Measurements from ENCODE around the gene SPIC. TPM values are rescaled to one million over a fixed set of nuclear protein-coding genes. Genes with fewer than 3 reads are reported as not detected.

SPIC gene
- polyA plus RNA-seq, 1 donor from 2014 or later, result not detected

DNA sequence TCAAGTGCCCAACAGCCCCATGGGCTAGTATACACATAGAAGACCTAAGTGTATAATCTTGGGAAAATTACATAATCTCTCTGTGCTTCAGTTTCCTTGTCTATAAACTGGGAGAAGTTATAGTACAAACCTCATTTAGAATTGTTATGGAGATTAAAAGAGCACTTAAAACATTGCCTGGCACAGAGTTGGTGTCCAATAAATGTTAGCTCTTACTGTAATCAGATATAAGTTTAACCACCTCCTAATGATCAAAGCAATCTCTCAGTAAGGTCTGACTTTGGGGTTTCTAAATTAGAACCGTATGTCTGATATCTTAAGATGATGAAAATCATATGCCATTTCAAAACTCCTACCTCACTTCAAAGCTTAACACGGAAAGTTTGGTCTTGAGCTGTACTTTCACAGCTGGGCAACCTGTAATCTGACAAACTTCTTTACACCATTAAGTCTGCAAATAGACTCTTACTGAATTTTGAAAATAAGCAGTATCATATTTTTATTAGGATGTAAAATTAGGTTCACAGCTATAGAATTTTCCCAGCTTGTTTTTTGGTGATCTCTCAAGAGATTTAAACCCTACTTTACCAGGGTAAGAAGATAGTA lies 61.0 kb downstream of the SPIC start:
- Histone ChIP-seq H3K27ac (ENCODE audit: low read length) (no peak overlapping the region), H2AFZ (ENCODE audit: low read depth, low read length) (no peak overlapping the region), H3K9me2 (ENCODE audit: insufficient read depth, low read length) (no peaks in the 10 kb centered on the region), H3K9me3 (ENCODE audit: low read length) (no peaks in the 10 kb centered on the region), H3K27me3 (ENCODE audit: insufficient read depth, low read depth, low read length) (no peaks in the 10 kb centered on the region), H3K4me3 (ENCODE audit: low read length) (no peak overlapping the region), H3K36me3 (ENCODE audit: insufficient read depth, low read length) (no peaks in the 10 kb centered on the region), H4K20me1 (ENCODE audit: insufficient read depth) (no peaks in the 10 kb centered on the region), H3K4me2 (ENCODE audit: low read length) (no peak overlapping the region), H3F3A (ENCODE audit: insufficient read depth, low read length, poor library complexity, severe bottlenecking) (no peaks in the 10 kb centered on the region), H3K79me2 (replicated peaks; ENCODE audit: insufficient read depth, low read length) (no peaks in the 10 kb centered on the region), H3K9ac (ENCODE audit: low read length) (no peak overlapping the region)
- TF ChIP-seq RAD21 (conservative IDR thresholded peaks at IDR 0.05) (no peak), EP300 (conservative IDR thresholded peaks at IDR 0.05; ENCODE audit: poor library complexity, severe bottlenecking) (no peak), TAF1 (IDR thresholded peaks at IDR 0.05; ENCODE audit: low read depth) (no peak), EZH2 (IDR thresholded peaks at IDR 0.05; ENCODE audit: borderline replicate concordance, insufficient read depth, low read length, poor library complexity, severe bottlenecking) (no peak), SMC3 (conservative IDR thresholded peaks at IDR 0.05; ENCODE audit: poor library complexity) (no peak), MXI1 (conservative IDR thresholded peaks at IDR 0.05; ENCODE audit: poor library complexity, severe bottlenecking) (no peak), POLR2AphosphoS5 (IDR thresholded peaks at IDR 0.05) (no peak)
- TF ChIP-seq, protein P1, sequence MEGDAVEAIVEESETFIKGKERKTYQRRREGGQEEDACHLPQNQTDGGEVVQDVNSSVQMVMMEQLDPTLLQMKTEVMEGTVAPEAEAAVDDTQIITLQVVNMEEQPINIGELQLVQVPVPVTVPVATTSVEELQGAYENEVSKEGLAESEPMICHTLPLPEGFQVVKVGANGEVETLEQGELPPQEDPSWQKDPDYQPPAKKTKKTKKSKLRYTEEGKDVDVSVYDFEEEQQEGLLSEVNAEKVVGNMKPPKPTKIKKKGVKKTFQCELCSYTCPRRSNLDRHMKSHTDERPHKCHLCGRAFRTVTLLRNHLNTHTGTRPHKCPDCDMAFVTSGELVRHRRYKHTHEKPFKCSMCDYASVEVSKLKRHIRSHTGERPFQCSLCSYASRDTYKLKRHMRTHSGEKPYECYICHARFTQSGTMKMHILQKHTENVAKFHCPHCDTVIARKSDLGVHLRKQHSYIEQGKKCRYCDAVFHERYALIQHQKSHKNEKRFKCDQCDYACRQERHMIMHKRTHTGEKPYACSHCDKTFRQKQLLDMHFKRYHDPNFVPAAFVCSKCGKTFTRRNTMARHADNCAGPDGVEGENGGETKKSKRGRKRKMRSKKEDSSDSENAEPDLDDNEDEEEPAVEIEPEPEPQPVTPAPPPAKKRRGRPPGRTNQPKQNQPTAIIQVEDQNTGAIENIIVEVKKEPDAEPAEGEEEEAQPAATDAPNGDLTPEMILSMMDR (IDR thresholded peaks at IDR 0.05; ENCODE audit: poor library complexity, severe bottlenecking), result no peak
- TF ChIP-seq, protein P2, sequence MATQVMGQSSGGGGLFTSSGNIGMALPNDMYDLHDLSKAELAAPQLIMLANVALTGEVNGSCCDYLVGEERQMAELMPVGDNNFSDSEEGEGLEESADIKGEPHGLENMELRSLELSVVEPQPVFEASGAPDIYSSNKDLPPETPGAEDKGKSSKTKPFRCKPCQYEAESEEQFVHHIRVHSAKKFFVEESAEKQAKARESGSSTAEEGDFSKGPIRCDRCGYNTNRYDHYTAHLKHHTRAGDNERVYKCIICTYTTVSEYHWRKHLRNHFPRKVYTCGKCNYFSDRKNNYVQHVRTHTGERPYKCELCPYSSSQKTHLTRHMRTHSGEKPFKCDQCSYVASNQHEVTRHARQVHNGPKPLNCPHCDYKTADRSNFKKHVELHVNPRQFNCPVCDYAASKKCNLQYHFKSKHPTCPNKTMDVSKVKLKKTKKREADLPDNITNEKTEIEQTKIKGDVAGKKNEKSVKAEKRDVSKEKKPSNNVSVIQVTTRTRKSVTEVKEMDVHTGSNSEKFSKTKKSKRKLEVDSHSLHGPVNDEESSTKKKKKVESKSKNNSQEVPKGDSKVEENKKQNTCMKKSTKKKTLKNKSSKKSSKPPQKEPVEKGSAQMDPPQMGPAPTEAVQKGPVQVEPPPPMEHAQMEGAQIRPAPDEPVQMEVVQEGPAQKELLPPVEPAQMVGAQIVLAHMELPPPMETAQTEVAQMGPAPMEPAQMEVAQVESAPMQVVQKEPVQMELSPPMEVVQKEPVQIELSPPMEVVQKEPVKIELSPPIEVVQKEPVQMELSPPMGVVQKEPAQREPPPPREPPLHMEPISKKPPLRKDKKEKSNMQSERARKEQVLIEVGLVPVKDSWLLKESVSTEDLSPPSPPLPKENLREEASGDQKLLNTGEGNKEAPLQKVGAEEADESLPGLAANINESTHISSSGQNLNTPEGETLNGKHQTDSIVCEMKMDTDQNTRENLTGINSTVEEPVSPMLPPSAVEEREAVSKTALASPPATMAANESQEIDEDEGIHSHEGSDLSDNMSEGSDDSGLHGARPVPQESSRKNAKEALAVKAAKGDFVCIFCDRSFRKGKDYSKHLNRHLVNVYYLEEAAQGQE (IDR thresholded peaks at IDR 0.05; ENCODE audit: borderline replicate concordance), result no peak

Small RNAs within 50 kb of the gene (small RNA-seq; reads per million reads assigned to genes)
- gene RF00019, result 0 to 1.2 (median 0) reads per million in 3 experiments
- gene RNA5SP367, result 0 reads per million in 3 experiments
- gene RNU5E-5P, result 0.03 to 0.49 (median 0.10) reads per million in 3 experiments

Other genes with a start within 250 kb of the SPIC start
- gene UTP20, start 195.2 kb upstream of the SPIC start, polyA plus RNA-seq, result 2.6 and 3.0 TPM in 2 replicates
- gene ARL1, start 67.6 kb upstream of the SPIC start, polyA plus RNA-seq, result 32.3 and 33.0 TPM in 2 replicates
- gene MYBPC1, start 119.6 kb downstream of the SPIC start, polyA plus RNA-seq, result 0.20 TPM in 1 of 2 replicates, not detected in the other
- gene CHPT1, start 222.3 kb downstream of the SPIC start, polyA plus RNA-seq, result 11.9 and 20.5 TPM in 2 replicates